Suprapubic skin (tissue), 4 donors: Measurements from ENCODE around the gene DEGS1. TPM values are rescaled to one million over a fixed set of nuclear protein-coding genes. Genes with fewer than 3 reads are reported as not detected.

Source experiments
- DNase-seq, 2 donors: peaks; one replicate each; pipeline ENCODE4 v3.0.0-alpha.2; 2019; ENCODE audit warnings: low spot score in 2 of 2
- H3K27ac ChIP-seq: fragments of 200-600 bp; sonication (generic); one replicate; pipeline ENCODE4 v1.5.1; 2019
- H3K27me3 ChIP-seq: fragments of 200-600 bp; sonication (generic); one replicate; pipeline ENCODE4 v1.5.1; 2019
- H3K36me3 ChIP-seq: fragments of 200-600 bp; sonication (generic); one replicate; pipeline ENCODE4 v1.5.1; 2019
- H3K4me1 ChIP-seq: fragments of 200-600 bp; sonication (generic); one replicate; pipeline ENCODE4 v1.5.1; 2019
- H3K4me3 ChIP-seq: fragments of 200-600 bp; sonication (generic); one replicate; pipeline ENCODE4 v1.5.1; 2019; ENCODE audit warnings: mild to moderate bottlenecking
- H3K9me3 ChIP-seq: fragments of 200-600 bp; sonication (generic); one replicate; pipeline ENCODE4 v1.5.1; 2019
- CTCF ChIP-seq, 2 donors: fragments of 200-600 bp in 1 of 2; fragments of 450-650 bp in 1 of 2; sonication (generic) in 1 of 2; IDR thresholded peaks; one replicate each; pipeline ENCODE4 v1.5.1; 2016 to 2019; ENCODE audit warnings: antibody characterized with exemption in 2 of 2, mild to moderate bottlenecking in 1 of 2, moderate library complexity in 1 of 2
- EP300 ChIP-seq: sonication (generic); formaldehyde crosslinking; IDR thresholded peaks from one replicate; pipeline ENCODE4 v1.6.1; 2017; ENCODE audit warnings: antibody characterized with exemption
- POLR2A ChIP-seq, 2 donors: fragments of 450-650 bp; IDR thresholded peaks; one replicate each; pipeline ENCODE4 v1.6.1; 2017; ENCODE audit warnings: antibody characterized with exemption in 2 of 2, mild to moderate bottlenecking in 2 of 2, moderate library complexity in 2 of 2
- POLR2AphosphoS5 ChIP-seq, 3 donors: sonication (generic); formaldehyde crosslinking; IDR thresholded peaks; one replicate each; pipeline ENCODE4 v1.6.1; 2017; ENCODE audit warnings: antibody characterized with exemption in 3 of 3
- WGBS: methylation state at CpG from one replicate; pipeline ENCODE4 v1.1.5; 2018; 5-methylcytosine and 5-hydroxymethylcytosine counted together
- total RNA-seq, 4 donors: library from RNA; depleted of rRNA; stranded (reverse); fragments of >200 nt; gene quantifications; one replicate each; pipeline ENCODE4 v1.1.0, GENCODE V29; 2016

The DEGS1 gene
- total RNA-seq, 4 donors from 2014 or later, result 363 to 847 (median 705) TPM

- H3K36me3 ChIP-seq, result peaks cover 37% of the 10 kb centered on the region
- no peak overlapping the region for H3K4me3 ChIP-seq
- TF ChIP-seq CTCF (IDR thresholded peaks at IDR 0.05) (no peak), POLR2AphosphoS5 (IDR thresholded peaks at IDR 0.05) (no peak), POLR2A (IDR thresholded peaks at IDR 0.05) (no peak), EP300 (no peak)
- no peak for DNase-seq
- 68% methylated on average over 3 of the region's 3 CpGs for WGBS
- no peaks in the 10 kb centered on the region for H3K9me3 ChIP-seq
- no peaks in the 10 kb centered on the region for H3K27me3 ChIP-seq
- H3K27ac ChIP-seq, result no peak overlapping the region
- no peaks in the 10 kb centered on the region for H3K4me1 ChIP-seq
Observed at GRCh38 chr1:224238756-224239155, 55.7 kb downstream of the DEGS1 start.

Other genes starting within 250 kb of the DEGS1 start
- gene FBXO28, start 69.1 kb upstream of the DEGS1 start, total RNA-seq, result 10 to 100 TPM; 40.2 to 65.7 (median 45.7) TPM
- 10 to 100 TPM; 31.7 to 86.4 (median 36.8) TPM for gene NVL, start 146.9 kb downstream of the DEGS1 start, total RNA-seq
- gene CNIH4, start 173.6 kb downstream of the DEGS1 start, total RNA-seq, result 10 to 100 TPM; 27.8 to 49.5 (median 29.8) TPM